ENCODE data around the gene KCNK7. TPM values are rescaled to one million over a fixed set of nuclear protein-coding genes. Genes with fewer than 3 reads are reported as not detected.
A peak's percentile ranks its signal among the peaks of the same experiment; 100 is the strongest.

Gene KCNK7
- total RNA-seq, 2 experiments from 2014 or later: 4.9 to 5.0 TPM

DNA sequence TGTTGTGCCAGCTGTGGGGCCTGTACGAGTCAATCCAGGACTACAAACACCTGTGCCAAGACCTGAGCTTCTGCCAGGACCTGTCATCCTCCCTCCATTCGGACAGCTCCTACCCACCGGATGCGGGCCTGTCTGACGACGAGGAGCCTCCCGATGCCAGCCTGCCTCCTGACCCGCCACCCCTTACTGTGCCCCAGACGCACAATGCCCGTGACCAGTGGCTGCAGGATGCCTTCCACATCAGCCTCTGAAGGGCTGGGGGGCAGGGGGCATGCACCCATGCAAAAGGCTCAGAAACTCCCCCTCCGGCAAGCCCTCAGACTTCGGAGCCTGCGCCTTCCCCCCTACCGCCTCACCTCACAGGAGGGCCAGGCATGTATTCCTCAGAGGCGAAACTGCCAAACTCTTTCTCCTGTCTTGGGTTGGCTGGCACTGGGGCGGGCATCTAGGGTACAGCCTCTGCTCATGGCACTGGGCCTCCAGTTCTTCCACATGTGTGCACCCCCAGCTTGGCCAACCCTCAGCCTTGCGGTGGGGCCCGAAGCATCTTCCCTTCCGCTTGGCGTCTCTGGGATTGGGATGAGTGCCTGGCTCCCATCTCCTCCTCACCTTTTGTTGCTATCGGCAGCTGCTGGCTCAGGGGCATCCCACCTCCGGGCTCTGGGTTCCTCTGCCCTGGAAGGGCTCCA is 22.1 kb downstream of the KCNK7 start:
- DNase-seq (peak in 2 of 14 experiments; percentile 50 to 56), ATAC-seq (ENCODE audit: poor library complexity) (no peak)
- POLR2A ChIA-PET: interaction anchor here (0.8 to 5.5 kb wide), 21 partner anchors 14 to 795 kb away, joined by 3 to 92 read pairs (median 7); partner anchors contain the start of genes DPF2, LTBP3, MALAT1 and MAP3K11
- Mint-ChIP-seq H3K4me3 (peak overlapping the region; percentile 95), H3K36me3 (ENCODE audit: low read depth) (peaks cover 54% of the 10 kb centered on the region), H3K27ac (peak overlapping the region; percentile 98), H3K27me3 (no peaks in the 10 kb centered on the region), H3K9me3 (no peaks in the 10 kb centered on the region), H3K4me1 (ENCODE audit: low read depth) (peaks cover 75% of the 10 kb centered on the region)
- Histone ChIP-seq H3K27ac (ENCODE audit: low read depth in 1 of 2, low read length in 2 of 2) (peak overlapping the region; percentile 79 to 99), H3K36me3 (ENCODE audit: insufficient read depth, low read length) (peaks cover 18% of the 10 kb centered on the region), H3K4me3 (ENCODE audit: low read length) (peak overlapping the region; percentile 89), H3K9me3 (ENCODE audit: control insufficient read depth in 1 of 2, insufficient read depth in 1 of 2, low read length in 2 of 2) (no peaks in the 10 kb centered on the region), H3K4me1 (ENCODE audit: insufficient read depth, low read length) (peaks cover 82% of the 10 kb centered on the region), H3K27me3 (ENCODE audit: control insufficient read depth in 1 of 2, insufficient read depth in 2 of 2, low read length in 2 of 2) (no peaks in the 10 kb centered on the region)
- CTCF ChIA-PET: interaction anchor here (1.3 to 4.4 kb wide), 4 partner anchors 15 to 32 kb away, joined by 7 to 64 read pairs (median 10); no protein-coding TSS in a partner anchor
- TF ChIP-seq, protein P1, sequence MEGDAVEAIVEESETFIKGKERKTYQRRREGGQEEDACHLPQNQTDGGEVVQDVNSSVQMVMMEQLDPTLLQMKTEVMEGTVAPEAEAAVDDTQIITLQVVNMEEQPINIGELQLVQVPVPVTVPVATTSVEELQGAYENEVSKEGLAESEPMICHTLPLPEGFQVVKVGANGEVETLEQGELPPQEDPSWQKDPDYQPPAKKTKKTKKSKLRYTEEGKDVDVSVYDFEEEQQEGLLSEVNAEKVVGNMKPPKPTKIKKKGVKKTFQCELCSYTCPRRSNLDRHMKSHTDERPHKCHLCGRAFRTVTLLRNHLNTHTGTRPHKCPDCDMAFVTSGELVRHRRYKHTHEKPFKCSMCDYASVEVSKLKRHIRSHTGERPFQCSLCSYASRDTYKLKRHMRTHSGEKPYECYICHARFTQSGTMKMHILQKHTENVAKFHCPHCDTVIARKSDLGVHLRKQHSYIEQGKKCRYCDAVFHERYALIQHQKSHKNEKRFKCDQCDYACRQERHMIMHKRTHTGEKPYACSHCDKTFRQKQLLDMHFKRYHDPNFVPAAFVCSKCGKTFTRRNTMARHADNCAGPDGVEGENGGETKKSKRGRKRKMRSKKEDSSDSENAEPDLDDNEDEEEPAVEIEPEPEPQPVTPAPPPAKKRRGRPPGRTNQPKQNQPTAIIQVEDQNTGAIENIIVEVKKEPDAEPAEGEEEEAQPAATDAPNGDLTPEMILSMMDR (IDR thresholded peaks at IDR 0.05): no peak
- intact Hi-C loops (cut with DNase I, micrococcal nuclease): loop anchor here (1.0 to 10.0 kb wide), 6 partner anchors 15 to 546 kb away; partner anchors contain the start of genes MAP3K11 (in 1 of the 2), PCNX3 (in 1 of the 2), RELA (in 1 of the 2) and SCYL1 (in 1 of the 2)

DNA sequence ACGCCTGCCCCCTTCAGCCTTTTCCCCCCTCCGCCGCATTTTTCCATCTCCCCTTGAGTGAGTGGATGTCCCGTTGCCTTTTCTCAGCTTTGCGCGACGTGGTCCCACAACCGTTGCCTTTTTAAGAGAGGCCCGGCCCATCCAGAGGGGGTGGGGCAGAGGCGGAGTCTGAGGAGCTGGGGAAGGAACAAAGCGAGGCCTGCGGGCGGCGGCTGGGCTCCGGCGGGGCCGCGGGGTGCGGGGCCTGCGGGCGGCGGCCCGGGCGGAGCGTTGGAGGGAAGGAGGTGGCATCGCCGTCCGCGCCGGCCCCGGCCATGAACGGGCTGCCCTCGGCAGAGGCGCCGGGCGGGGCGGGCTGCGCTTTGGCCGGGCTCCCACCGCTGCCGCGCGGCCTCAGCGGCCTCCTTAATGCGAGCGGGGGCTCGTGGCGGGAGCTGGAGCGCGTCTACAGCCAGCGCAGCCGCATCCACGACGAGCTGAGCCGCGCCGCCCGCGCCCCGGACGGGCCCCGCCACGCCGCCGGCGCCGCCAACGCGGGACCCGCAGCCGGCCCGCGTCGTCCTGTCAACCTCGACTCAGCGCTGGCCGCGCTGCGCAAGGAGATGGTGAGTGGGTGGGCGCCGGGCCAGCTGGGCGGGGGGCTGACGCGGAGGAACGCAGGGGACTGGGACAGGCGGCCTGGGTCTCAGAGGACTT is 23.1 kb downstream of the KCNK7 start, which contains the start of gene FAM89B:
Gene FAM89B (plus strand): TSS at position 183 of the 696 bp plus-strand sequence. CDS start 132 bp downstream, at position 315.
- no peaks in the 10 kb centered on the region for H3K9me3 Mint-ChIP-seq
- peaks cover 76% of the 10 kb centered on the region for H3K4me1 Mint-ChIP-seq (ENCODE audit: low read depth)
- Histone ChIP-seq H3K27ac (ENCODE audit: low read depth in 1 of 2, low read length in 2 of 2) (peak within 1 kb of the TSS; percentile 79 to 99), H3K4me3 (ENCODE audit: low read length) (peak within 1 kb of the TSS; percentile 89), H3K27me3 (ENCODE audit: control insufficient read depth in 1 of 2, insufficient read depth in 2 of 2, low read length in 2 of 2) (no peaks in the 10 kb centered on the region), H3K36me3 (ENCODE audit: insufficient read depth, low read length) (peaks cover 18% of the 10 kb centered on the region), H3K4me1 (ENCODE audit: insufficient read depth, low read length) (peaks cover 82% of the 10 kb centered on the region), H3K9me3 (ENCODE audit: control insufficient read depth in 1 of 2, insufficient read depth in 1 of 2, low read length in 2 of 2) (no peaks in the 10 kb centered on the region)
- ATAC-seq (ENCODE audit: poor library complexity): peak; percentile 25
- H3K27ac Mint-ChIP-seq: peak within 1 kb of the TSS; percentile 98
- H3K27me3 Mint-ChIP-seq: no peaks in the 10 kb centered on the region
- peaks cover 54% of the 10 kb centered on the region for H3K36me3 Mint-ChIP-seq (ENCODE audit: low read depth)
- peak within 1 kb of the TSS; percentile 100 for H3K4me3 Mint-ChIP-seq
- CTCF ChIA-PET: interaction anchor here (0.7 to 4.4 kb wide), 7 partner anchors 16 to 287 kb away, joined by 3 to 64 read pairs (median 7); partner anchors contain the start of gene MAP3K11
- peak; percentile 81 to 95 (median 90) for DNase-seq
- TF ChIP-seq, protein P1 (IDR thresholded peaks at IDR 0.05): peak; percentile 6
- intact Hi-C loops (cut with DNase I, micrococcal nuclease): loop anchor here (1.0 to 10.0 kb wide), 4 partner anchors 32 to 545 kb away; partner anchors contain the start of genes RELA (in 1 of the 2), SCYL1 (in 1 of the 2) and SNX15 (in 1 of the 2)
- POLR2A ChIA-PET: interaction anchor here (0.5 to 5.5 kb wide), 33 partner anchors 11 to 1233 kb away, joined by 3 to 92 read pairs (median 6); partner anchors contain the start of genes CCDC88B, DPF2, KAT5 and MALAT1

DNA sequence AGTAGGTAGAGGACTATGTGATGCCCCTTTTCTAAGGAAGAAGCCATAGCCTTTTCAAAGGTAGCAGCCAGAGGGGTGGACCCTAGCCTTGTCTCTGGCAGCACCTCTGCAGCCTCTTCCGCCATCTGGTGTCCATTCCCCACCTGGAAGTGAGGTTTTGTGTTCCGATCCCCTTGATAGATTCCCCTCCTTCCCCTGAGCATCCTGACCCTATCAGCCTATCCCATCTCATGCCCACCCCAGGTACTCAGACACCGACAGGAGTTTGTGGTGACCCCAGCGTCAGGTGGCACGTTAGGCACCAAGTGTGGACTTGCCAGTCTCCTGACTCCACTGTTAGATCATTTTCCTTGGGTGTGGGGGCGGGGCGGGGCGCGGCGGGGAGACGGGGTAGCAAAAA is 23.7 kb downstream of the KCNK7 start:
- H3K27ac Mint-ChIP-seq: peak overlapping the region; percentile 98
- peak overlapping the region; percentile 89 for H3K4me3 ChIP-seq (ENCODE audit: low read length)
- peak overlapping the region; percentile 69 to 99 for H3K27ac ChIP-seq (ENCODE audit: low read depth in 1 of 2, low read length in 2 of 2)
- no peaks in the 10 kb centered on the region for H3K9me3 ChIP-seq (ENCODE audit: control insufficient read depth in 1 of 2, insufficient read depth in 1 of 2, low read length in 2 of 2)
- no peaks in the 10 kb centered on the region for H3K9me3 Mint-ChIP-seq
- H3K36me3 ChIP-seq (ENCODE audit: insufficient read depth, low read length): peaks cover 19% of the 10 kb centered on the region
- TF ChIP-seq, protein P1 (IDR thresholded peaks at IDR 0.05): peak; percentile 15
- ChIA-PET CTCF (interaction anchor here (0.7 to 4.4 kb wide), 6 partner anchors 16 to 288 kb away, joined by 3 to 64 read pairs (median 7); no protein-coding TSS in a partner anchor), POLR2A (interaction anchor here (0.6 to 5.5 kb wide), 28 partner anchors 10 to 793 kb away, joined by 3 to 92 read pairs (median 6); partner anchors contain the start of genes KAT5, MALAT1, MAP3K11 and NEAT1)
- intact Hi-C loops (cut with DNase I, micrococcal nuclease): loop anchor here (1.0 to 10.0 kb wide), 4 partner anchors 32 to 545 kb away; partner anchors contain the start of genes RELA (in 1 of the 2), SCYL1 (in 1 of the 2) and SNX15 (in 1 of the 2)
- H3K4me3 Mint-ChIP-seq: peak overlapping the region; percentile 100
- no peaks in the 10 kb centered on the region for H3K27me3 ChIP-seq (ENCODE audit: control insufficient read depth in 1 of 2, insufficient read depth in 2 of 2, low read length in 2 of 2)
- peaks cover 78% of the 10 kb centered on the region for H3K4me1 Mint-ChIP-seq (ENCODE audit: low read depth)
- H3K4me1 ChIP-seq (ENCODE audit: insufficient read depth, low read length): peaks cover 82% of the 10 kb centered on the region
- DNase-seq (peak in 3 of 14 experiments; percentile 44 to 69 (median 45)), ATAC-seq (ENCODE audit: poor library complexity) (no peak)
- no peaks in the 10 kb centered on the region for H3K27me3 Mint-ChIP-seq
- peaks cover 52% of the 10 kb centered on the region for H3K36me3 Mint-ChIP-seq (ENCODE audit: low read depth)
